Activated CD8-positive, alpha-beta memory T cell treated with anti-CD3 and anti-CD28 coated beads, Interleukin-2, amount 50 U/mL, for 48 hours (primary cell): ENCODE measurements around the gene COX5B.
"Not testable (repeated sequence)": the region's sequence is repeated elsewhere in the genome, so short reads cannot be mapped to it uniquely, and the experiment has no call there.

Source experiments
- DNase-seq: peaks from one replicate; pipeline ENCODE4 v3.0.0-alpha.2; 2020

COX5B gene

GRCh38 chr2:97673915-97674283, 28.0 kb downstream of the COX5B start:
- DNase-seq = peak; percentile 73

DNA sequence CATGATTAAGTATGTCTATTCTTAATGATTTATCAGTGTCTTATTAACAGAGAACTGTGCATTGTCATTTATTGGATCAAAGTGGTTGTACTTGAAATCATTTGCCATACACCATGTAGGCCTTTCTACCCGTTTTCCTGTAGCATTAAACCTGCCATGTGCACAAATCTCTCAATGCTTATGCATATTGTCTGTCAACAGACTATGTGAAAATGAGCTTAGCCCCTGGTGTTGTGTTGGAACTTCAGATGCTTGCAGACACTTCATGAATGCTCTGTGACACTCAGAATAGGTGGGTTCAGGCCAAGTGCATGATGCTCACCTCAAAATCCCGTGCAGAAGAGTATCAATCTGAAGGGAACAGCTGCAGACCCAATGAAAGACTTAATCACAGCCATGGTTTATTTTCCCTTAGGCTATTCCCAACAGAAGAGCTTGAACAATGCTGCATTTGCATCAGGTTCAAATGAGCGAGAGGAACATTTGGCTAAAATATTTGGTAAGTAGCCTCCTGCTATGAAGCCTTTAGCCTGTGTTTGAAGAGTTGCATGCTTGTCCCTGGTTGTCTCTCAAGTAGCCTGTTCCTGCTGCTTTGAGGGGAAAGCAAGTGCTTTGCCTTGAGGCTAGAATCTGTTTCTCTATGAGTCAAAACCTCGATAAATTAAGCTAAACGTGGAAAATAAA, 29.7 kb downstream of the COX5B start:
- no peak for DNase-seq

DNA sequence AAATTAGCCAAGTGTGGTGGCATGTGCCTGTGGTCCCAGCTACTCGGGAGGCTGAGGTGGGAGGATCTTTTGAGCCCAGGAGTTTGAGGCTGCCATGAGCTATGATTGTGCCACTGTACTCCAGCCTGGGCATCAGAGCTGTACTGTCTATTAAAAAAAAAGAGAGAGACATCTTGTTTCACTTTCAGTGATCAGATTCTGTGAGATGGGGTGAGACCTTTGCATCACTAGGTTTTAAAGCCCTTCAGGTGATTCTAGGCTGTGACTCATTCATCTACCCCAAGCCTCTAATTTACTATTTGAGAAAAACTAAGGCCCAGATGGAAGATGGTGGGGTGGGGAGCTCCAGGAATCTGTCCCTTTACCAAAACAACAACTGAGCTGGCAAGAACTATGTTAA, 30.8 kb downstream of the COX5B start:
- no peak for DNase-seq

- DNase-seq = no peak
Measured at GRCh38 chr2:97677480-97677879, 31.6 kb downstream of the COX5B start.

DNA sequence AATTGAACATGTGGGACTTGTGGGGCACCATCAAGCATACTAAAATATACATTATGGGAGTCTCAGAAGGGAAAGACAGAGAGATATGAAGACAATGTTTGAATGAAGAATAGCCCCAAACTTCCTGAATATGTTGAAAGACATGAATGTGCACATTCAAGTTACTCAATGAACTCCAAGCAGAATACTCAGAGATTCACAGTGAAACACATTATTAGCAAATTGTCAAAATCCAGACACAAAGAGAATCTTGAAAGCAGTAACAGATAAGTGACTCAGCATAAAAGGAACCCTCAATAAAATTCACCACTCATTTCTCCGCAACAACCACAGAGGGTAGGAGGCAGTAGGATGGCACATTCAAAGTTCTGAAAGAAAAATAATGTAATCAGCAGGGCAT, 32.4 kb downstream of the COX5B start:
- no peak for DNase-seq

GRCh38 chr2:97687235-97687634, 41.4 kb downstream of the COX5B start:
- DNase-seq = not testable (repeated sequence)

DNA sequence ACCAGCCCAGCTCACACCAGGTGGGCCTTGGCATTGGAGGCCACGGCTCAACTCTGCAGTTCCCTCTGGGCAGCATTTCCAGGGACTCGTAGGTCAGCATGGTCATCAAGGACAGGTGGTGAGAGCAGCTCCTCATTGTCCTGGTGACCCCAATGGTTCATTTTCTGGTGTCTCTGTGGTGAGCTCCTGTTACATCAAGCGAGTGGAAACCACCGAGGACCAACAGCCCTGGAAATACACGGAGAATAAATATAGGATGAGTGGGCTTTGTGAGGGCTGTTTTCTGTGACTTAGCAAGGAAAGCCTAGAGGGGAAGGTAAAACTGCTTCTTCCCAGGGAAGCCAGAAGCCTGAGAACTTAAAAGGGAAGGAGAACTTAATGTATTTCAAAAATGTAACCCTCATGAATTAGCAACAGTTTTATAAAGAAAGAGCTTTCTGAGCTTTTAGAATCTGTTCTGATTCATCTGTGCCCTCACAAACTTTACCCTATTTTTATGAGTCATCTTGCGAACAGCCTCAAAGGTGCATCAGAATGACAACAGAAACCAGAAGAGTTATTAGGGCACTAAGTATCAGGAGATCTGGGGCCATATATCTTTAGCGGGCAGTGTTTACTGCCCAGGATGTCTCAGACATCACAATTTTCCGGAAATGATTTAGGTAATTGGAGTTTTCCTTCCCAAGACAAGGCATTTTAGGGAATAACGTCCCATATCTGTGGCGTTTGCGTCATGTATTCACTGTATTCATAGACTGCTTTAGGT, 42.4 kb downstream of the COX5B start:
- no peak for DNase-seq

GRCh38 chr2:97691166-97691565, 45.3 kb downstream of the COX5B start:
- DNase-seq = no peak

DNA sequence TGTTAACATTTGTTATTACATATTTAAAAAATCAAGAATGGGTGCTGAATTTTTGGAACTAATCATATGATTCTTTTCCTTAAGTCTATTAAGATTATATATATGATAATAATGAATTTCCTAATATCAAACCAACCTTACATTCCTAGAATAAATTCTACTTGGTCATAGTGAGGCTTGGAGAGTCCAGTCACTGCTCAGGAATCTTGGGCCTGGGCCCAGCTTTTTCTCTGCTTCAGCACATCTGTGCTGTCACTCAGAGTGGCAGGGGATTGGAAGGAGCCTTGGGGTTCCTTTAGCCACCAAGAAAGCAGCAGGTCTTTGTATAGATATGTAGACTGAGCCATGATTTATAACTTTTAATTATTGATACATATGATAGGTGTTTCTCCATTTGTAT, 47.6 kb downstream of the COX5B start:
- no peak for DNase-seq

DNA sequence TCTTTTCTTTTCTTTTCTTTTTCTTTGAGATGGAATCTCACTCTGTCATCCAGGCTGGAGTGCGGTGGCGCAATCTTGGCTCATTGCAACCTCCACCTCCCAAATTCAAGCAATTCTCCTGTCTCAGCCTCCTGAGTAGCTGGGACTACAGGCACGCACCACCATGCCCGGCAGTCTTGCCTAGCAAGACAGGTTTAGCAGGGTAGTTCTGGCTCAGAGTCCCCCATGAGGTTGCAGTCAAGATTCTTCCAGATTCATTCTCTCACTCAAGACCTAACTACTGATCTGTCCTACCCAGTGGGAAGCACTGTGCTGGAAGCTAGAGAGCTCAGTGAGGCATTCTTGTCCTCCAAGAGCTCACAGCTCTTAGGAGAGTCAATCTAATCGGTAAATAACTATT, 49.9 kb downstream of the COX5B start:
- DNase-seq = no peak

- peak; percentile 100 for DNase-seq
Measured at GRCh38 chr2:97697252-97698235, 51.7 kb downstream of the COX5B start.
